OCI-LY3 (cell line): Measurements from ENCODE around the gene HSFX3.
"Not testable (repeated sequence)": the region's sequence is repeated elsewhere in the genome, so short reads cannot be mapped to it uniquely, and the experiment has no call there.

Source experiments
- H2AFZ ChIP-seq: fragments of 200-600, 300-600 bp; shearing (Covaris generic); 2 replicates; pipeline ENCODE4 v1.6.0; 2014; ENCODE audit warnings: antibody characterized with exemption, low read depth, low read length
- H3K27ac ChIP-seq: fragments of 200-600, 300-600 bp; sonication (generic); 2 replicates; pipeline ENCODE4 v1.5.1; 2014; ENCODE audit warnings: mild to moderate bottlenecking, low read length, moderate library complexity, mixed read lengths
- H3K27me3 ChIP-seq: fragments of 200-600, 300-600 bp; sonication (generic); 2 replicates; pipeline ENCODE4 v1.6.1; 2014; ENCODE audit warnings: low read depth, low read length, mixed read lengths
- H3K36me3 ChIP-seq: fragments of 200-600, 300-600 bp; sonication (generic); replicated peaks from 2 replicates; pipeline ENCODE3; 2014; ENCODE audit warnings: low read depth, low read length, mixed read lengths
- H3K4me1 ChIP-seq: fragments of 300-600, 200-600 bp; sonication (generic); 2 replicates; pipeline ENCODE4 v1.6.1; 2014; ENCODE audit warnings: low read length, mixed read lengths
- H3K4me2 ChIP-seq: fragments of 200-600, 300-600 bp; sonication (generic); 2 replicates; pipeline ENCODE4 v1.6.1; 2014; ENCODE audit warnings: low read length, mixed read lengths
- H3K4me3 ChIP-seq: fragments of 300-600, 200-600 bp; sonication (generic); 2 replicates; pipeline ENCODE4 v1.5.1; 2014; ENCODE audit warnings: antibody characterized with exemption, mild to moderate bottlenecking, low read length, moderate library complexity
- H3K79me2 ChIP-seq: fragments of 300-600, 200-600 bp; shearing (Covaris generic); 2 replicates; pipeline ENCODE4 v1.6.1; 2014; ENCODE audit warnings: mild to moderate bottlenecking, low read length, mixed read lengths
- H3K9ac ChIP-seq: fragments of 300-600, 200-600 bp; shearing (Covaris generic); 2 replicates; pipeline ENCODE4 v1.6.0; 2014; ENCODE audit warnings: mild to moderate bottlenecking, low read length, moderate library complexity
- H3K9me3 ChIP-seq: fragments of 200-600, 300-600 bp; shearing (Covaris generic); 2 replicates; pipeline ENCODE4 v1.6.1; 2014; ENCODE audit warnings: low read length, mixed read lengths; ENCODE audit not compliant: insufficient read depth
- H4K20me1 ChIP-seq: fragments of 200-600, 300-600 bp; sonication (generic); 2 replicates; pipeline ENCODE4 v1.6.1; 2016; ENCODE audit warnings: low read length, mixed read lengths; ENCODE audit not compliant: insufficient read depth
- EZH2phosphoT487 ChIP-seq: fragments of 200-600 bp; shearing (Covaris generic); IDR thresholded peaks from 2 replicates; pipeline ENCODE4 v1.6.1; 2018; ENCODE audit warnings: antibody characterized with exemption, mixed run types, low read depth
- TF ChIP-seq, protein P1 (sequence below): fragments of 200-600, 300-600 bp; sonication (generic); IDR thresholded peaks from 2 replicates; pipeline ENCODE4 v1.5.1; 2014; ENCODE audit warnings: antibody characterized with exemption, low read length, low read depth

HSFX3 gene

DNA sequence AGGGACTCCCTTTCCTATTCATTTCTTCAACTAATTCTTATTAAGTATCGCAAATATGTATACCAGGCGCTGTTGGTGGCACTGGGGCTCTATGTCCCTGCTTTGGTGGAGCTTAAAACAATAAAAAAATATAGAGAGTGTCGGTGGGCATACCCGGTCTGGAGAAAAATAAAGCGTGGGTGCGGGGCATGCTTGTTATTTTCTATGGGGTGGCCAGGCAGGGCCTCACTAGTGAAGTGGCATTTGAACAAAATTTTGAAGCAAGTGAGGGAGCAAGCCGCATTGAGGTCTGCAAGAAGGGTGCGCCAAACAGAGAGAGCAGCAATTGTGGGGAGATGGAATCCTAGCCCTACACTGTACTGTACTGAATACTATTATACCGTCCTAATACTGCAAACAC lies 44.1 kb downstream of the HSFX3 start:
- peak overlapping the region; percentile 100 for H3K4me3 ChIP-seq

DNA sequence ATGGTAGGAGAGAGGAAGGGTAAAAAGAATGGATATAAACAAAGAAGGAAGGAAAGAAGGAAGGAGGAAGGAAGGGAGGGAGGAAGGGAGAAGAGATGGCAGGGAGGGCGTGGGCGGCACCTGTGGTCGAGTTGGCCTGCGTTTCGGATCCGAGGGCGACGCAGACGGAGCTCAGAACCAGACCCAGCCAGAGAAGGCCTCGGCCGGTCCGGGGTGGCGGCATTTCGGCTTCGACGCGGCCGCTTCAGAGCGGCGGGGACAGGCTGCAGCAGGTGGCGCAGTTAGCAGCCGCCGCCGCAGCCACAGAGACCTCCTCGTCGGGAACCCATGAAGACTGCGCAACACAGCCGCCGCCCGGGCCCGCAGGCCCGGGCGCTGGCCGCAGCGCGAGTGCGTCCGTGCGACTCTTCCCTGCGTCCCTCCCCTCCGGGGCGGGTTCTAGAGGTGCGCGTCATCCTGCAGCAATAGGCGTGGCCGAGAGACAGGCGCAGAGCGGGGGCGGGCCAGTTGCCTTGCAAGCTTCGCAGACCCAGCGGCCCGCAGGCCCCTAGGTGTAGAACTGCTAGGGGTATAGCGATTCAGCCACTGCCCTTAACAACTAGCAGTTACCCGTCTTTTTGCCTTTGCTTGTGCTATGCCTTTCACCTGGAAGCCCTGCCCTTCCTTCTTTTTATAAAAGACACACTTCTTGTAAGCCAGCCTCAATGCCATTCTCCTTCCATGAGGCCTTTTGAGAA lies 44.6 kb downstream of the HSFX3 start, which contains the start of gene IDS:
IDS (minus strand) TSS at position 392 of the 737 bp plus-strand sequence; CDS start at position 223, 169 bp downstream.
- H3K36me3 ChIP-seq = peaks cover 28% of the 10 kb centered on the region
- TF ChIP-seq, protein P1, sequence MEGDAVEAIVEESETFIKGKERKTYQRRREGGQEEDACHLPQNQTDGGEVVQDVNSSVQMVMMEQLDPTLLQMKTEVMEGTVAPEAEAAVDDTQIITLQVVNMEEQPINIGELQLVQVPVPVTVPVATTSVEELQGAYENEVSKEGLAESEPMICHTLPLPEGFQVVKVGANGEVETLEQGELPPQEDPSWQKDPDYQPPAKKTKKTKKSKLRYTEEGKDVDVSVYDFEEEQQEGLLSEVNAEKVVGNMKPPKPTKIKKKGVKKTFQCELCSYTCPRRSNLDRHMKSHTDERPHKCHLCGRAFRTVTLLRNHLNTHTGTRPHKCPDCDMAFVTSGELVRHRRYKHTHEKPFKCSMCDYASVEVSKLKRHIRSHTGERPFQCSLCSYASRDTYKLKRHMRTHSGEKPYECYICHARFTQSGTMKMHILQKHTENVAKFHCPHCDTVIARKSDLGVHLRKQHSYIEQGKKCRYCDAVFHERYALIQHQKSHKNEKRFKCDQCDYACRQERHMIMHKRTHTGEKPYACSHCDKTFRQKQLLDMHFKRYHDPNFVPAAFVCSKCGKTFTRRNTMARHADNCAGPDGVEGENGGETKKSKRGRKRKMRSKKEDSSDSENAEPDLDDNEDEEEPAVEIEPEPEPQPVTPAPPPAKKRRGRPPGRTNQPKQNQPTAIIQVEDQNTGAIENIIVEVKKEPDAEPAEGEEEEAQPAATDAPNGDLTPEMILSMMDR = no peak
- no peak for TF ChIP-seq EZH2phosphoT487
- H3K4me1 ChIP-seq = peaks cover 39% of the 10 kb centered on the region
- H3K9me3 ChIP-seq = no peaks in the 10 kb centered on the region
- no peaks in the 10 kb centered on the region for H3K27me3 ChIP-seq
- H3K27ac ChIP-seq = peak within 1 kb of the TSS; percentile 91
- H3K79me2 ChIP-seq = peaks cover 32% of the 10 kb centered on the region
- H3K4me2 ChIP-seq = peak within 1 kb of the TSS; percentile 96
- H2AFZ ChIP-seq = 0 out of 2 replicates have a peak within 1 kb of the TSS, but pooled peaks have one; percentile 25
- H3K9ac ChIP-seq = peak within 1 kb of the TSS; percentile 99
- H3K4me3 ChIP-seq = peak within 1 kb of the TSS; percentile 100
- peaks cover 30% of the 10 kb centered on the region for H4K20me1 ChIP-seq

More for the DNA sequence above, 44.1 kb downstream of the HSFX3 start:
- Histone ChIP-seq H3K27me3 (no peaks in the 10 kb centered on the region), H3K9me3 (no peaks in the 10 kb centered on the region), H4K20me1 (peaks cover 24% of the 10 kb centered on the region), H3K27ac (no peak overlapping the region), H3K9ac (peak overlapping the region; percentile 36), H3K4me2 (peak overlapping the region; percentile 96), H3K36me3 (peaks cover 24% of the 10 kb centered on the region), H2AFZ (0 out of 2 replicates have a peak overlapping the region, but pooled peaks have one; percentile 25), H3K4me1 (peaks cover 35% of the 10 kb centered on the region), H3K79me2 (peaks cover 31% of the 10 kb centered on the region)
- TF ChIP-seq, protein P1 = no peak
- TF ChIP-seq EZH2phosphoT487 = no peak

DNA sequence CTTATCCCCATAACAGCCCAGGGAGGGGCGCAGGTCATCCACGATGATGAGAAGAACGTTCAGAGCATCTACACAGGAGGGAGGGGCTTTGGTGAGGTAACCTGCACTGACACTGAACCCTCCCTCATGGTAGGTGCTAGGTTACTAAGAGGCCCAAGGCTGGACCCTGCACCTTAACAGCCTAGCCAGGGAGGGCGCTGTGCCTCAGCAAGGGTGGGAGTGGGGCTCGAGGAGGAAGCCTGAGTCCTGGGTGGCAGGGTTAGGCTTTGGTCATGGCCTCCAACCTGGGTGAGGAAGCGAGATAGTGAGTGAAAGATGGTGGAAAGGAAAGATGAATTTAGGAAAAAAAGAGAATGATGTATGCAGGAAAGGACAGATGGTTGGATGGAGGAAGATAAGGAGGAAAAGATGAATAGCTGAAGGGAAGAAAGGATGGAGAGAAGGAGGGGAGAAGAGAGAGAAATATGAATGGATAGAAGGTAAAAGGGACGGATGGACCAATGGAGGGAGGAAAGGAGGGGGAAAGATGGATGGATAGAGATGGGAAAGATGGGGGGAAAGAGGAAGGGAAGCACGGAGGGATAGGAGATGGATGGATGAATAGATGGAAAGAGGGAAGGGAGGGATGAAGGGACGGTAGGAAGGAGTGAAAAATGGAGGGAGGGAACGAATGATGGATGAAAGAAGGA lies 45.4 kb downstream of the HSFX3 start:
- no peak for TF ChIP-seq EZH2phosphoT487
- TF ChIP-seq, protein P1 = peak; percentile 65
- Histone ChIP-seq H4K20me1 (peaks cover 35% of the 10 kb centered on the region), H3K4me2 (peak overlapping the region; percentile 96), H3K4me1 (peaks cover 42% of the 10 kb centered on the region), H3K27ac (peak overlapping the region; percentile 91), H2AFZ (no peak overlapping the region), H3K4me3 (peak overlapping the region; percentile 100), H3K27me3 (no peaks in the 10 kb centered on the region), H3K79me2 (peaks cover 38% of the 10 kb centered on the region), H3K36me3 (peaks cover 32% of the 10 kb centered on the region), H3K9ac (peak overlapping the region; percentile 99), H3K9me3 (no peaks in the 10 kb centered on the region)

DNA sequence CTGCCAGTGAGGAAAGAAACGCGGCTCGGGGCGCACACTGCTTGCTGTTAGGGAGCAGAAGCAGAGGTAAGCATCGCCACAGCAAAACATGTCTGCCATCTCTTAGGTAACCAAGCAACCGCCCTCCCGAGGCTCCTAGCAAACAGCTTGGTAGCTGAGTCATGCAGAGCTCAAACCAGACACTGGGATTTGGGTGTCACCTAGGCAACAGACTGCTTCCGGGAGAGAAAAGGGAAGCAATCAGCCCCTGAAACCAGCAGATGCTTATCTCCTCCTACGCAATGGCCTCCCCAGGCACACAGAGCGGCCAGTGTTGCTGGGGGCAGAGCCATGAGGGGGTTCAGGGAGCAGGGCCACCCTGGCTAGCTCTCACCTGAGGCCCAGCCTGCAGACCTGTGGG lies 46.3 kb downstream of the HSFX3 start:
- peak overlapping the region; percentile 100 for H3K4me3 ChIP-seq

DNA sequence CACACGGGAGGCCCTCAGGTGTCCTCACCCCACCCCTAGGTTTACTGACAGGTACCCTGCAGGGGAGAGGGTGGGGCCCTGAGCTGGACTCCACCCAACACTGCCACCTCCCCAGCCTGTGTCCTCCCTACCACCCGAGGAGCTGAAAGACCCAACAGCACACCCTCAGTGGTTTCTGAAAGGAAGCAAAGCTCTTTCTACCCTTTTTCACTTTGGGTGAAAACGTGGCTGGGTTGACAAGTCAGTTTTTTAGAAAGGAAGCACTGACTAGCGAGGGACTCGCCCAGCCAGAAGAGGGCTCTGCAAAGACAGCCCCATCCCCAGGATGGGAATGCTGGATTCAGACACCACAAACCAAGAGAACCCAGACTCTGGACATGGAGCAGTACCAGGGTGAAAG lies 46.8 kb downstream of the HSFX3 start:
- H3K9ac ChIP-seq, H3K27me3 ChIP-seq, H2AFZ ChIP-seq, H3K9me3 ChIP-seq: not testable (repeated sequence)
- Histone ChIP-seq H3K4me3 (peak overlapping the region; percentile 49), H3K36me3 (peaks cover 44% of the 10 kb centered on the region), H3K27ac (peak overlapping the region; percentile 50), H3K79me2 (peaks cover 38% of the 10 kb centered on the region), H3K4me1 (peaks cover 42% of the 10 kb centered on the region), H3K4me2 (peak overlapping the region; percentile 59), H4K20me1 (peaks cover 39% of the 10 kb centered on the region)

More for the DNA sequence above, 46.3 kb downstream of the HSFX3 start:
- H3K79me2 ChIP-seq = peaks cover 38% of the 10 kb centered on the region
- peak overlapping the region; percentile 96 for H3K4me2 ChIP-seq
- peak overlapping the region; percentile 91 for H3K27ac ChIP-seq
- not testable (repeated sequence) for H2AFZ ChIP-seq, H3K27me3 ChIP-seq, H3K9me3 ChIP-seq
- peak overlapping the region; percentile 99; the same call in 1 of the 2 replicates for H3K9ac ChIP-seq
- peaks cover 38% of the 10 kb centered on the region for H3K36me3 ChIP-seq
- H3K4me1 ChIP-seq = peaks cover 42% of the 10 kb centered on the region
- peaks cover 35% of the 10 kb centered on the region for H4K20me1 ChIP-seq
